Uterus (tissue), 2 donors: ENCODE measurements around the gene TMEM253.

Source experiments
- POLR2A ChIP-seq, 2 donors: fragments of 450-650 bp; IDR thresholded peaks; one replicate each; pipeline ENCODE4 v1.6.1; 2016; ENCODE audit warnings: antibody characterized with exemption in 2 of 2, mild to moderate bottlenecking in 1 of 2, moderate library complexity in 1 of 2
- TF ChIP-seq, protein P1 (sequence below), 4 experiments: fragments of 200-600 bp in 2 of 4; fragments of 450-650 bp in 2 of 4; sonication (generic) in 2 of 4; IDR thresholded peaks; one replicate each; pipeline ENCODE4 v1.5.1; 2016 to 2019; ENCODE audit warnings: antibody characterized with exemption in 4 of 4, mild to moderate bottlenecking in 2 of 4, moderate library complexity in 1 of 4

DNA sequence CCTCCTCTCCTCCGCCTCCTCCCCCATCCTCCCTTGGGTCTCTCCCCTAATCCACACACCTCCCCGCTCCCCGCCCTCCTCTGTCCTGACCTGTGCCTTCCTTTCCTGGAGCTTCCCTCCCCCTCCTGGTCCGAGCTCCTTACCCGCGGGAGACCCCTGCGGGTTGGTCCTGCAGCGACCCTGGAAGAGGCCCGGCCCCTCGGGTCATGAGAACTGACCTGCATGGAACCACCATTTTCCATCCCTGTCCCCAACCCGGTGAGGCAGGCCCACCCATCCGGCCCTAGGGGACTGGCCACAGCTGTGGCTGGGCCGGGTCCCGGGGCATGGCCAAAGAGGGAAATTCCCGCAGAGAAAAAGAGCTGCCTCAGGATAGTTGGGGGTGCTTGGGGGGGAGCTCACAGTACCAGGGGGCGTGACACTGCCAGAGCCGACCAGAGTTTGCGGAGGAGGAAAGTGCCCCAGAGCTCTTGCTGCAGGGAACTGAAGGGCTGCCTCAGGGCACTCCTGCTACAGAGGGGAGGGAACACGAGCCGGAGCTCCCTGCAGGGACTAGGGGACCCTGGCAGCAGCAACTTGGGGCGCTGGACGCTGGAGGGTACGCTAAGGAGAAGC, 30.1 kb upstream of the TMEM253 start:
- TF ChIP-seq, protein P1, sequence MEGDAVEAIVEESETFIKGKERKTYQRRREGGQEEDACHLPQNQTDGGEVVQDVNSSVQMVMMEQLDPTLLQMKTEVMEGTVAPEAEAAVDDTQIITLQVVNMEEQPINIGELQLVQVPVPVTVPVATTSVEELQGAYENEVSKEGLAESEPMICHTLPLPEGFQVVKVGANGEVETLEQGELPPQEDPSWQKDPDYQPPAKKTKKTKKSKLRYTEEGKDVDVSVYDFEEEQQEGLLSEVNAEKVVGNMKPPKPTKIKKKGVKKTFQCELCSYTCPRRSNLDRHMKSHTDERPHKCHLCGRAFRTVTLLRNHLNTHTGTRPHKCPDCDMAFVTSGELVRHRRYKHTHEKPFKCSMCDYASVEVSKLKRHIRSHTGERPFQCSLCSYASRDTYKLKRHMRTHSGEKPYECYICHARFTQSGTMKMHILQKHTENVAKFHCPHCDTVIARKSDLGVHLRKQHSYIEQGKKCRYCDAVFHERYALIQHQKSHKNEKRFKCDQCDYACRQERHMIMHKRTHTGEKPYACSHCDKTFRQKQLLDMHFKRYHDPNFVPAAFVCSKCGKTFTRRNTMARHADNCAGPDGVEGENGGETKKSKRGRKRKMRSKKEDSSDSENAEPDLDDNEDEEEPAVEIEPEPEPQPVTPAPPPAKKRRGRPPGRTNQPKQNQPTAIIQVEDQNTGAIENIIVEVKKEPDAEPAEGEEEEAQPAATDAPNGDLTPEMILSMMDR (IDR thresholded peaks at IDR 0.05): no peak
- no peak for TF ChIP-seq POLR2A (IDR thresholded peaks at IDR 0.05)
